GM23248 (cell line): ENCODE results near the gene CD164.

Source experiments
- EZH2 ChIP-seq: fragments of 200-600 bp; sonication (generic); IDR thresholded peaks from 2 replicates; pipeline ENCODE4 v1.6.1; 2018; ENCODE audit warnings: antibody characterized with exemption, mild to moderate bottlenecking; ENCODE audit not compliant: insufficient read depth, poor library complexity, severe bottlenecking
- EZH2phosphoT487 ChIP-seq: fragments of 200-600 bp; sonication (generic); IDR thresholded peaks from 2 replicates; pipeline ENCODE4 v1.6.1; 2018; ENCODE audit warnings: antibody characterized with exemption, moderate library complexity, mild to moderate bottlenecking, low read depth; ENCODE audit not compliant: insufficient read depth

GRCh38 chr6:109359248-109359647 is 23.0 kb downstream of the CD164 start:
- TF ChIP-seq EZH2phosphoT487 = no peak
- no peak for TF ChIP-seq EZH2
